ENCODE data around the gene FOXC1.

Gene FOXC1

DNA sequence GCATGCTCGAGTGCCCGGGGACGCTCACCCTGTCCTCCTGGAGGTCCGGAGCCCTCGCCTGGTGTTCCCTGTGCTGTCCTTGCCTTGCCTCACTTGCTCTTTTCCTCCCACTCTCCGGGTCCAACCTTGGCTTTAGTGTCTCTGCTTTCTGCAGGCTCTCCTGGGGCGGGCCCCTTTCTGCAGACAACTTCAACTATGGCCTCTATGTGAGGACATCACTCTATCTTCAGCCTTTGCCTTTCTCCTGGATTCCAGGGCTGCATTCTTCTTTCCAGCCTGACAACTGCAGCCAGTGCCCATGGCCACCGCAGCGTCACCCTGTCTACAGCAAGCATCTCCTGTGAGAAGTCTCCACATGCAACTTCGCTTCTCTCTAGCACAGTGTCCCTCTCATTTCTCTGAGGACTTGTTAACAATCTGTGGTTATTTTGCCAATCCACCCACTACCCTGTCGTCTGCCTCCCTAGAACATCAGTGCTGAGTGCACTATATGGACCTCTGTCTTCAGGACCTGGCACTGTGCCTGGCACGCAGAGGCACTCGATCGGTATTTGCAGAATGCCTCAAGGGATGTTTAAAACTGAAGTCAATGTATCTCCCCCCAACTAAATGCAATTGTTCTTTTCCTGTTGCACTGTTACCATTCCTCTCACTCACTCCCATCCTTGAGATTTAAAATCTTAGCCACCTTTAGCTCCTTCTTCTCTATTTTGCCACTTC lies 35.9 kb downstream of the FOXC1 start:
- DNase-seq, result no peak

DNA sequence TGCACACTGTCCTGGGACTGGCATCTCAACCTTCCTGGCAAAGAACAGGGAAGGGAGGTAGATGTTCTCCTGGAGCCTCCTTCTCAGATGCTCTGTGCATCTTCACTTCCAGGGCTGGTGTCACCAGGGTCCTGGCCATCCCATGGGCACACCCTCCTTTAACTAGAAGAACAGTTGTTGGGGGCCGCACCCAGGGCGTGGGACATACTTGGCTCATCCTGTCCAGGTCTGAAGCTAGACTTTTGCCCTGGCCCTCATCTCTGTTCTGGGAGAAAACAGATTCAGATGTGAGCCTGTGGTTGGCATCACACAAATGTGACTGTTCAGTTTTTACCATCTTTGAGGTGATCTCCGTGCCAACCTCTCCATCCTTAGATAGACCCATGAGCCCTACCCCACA lies 41.6 kb downstream of the FOXC1 start:
- no peak for DNase-seq

DNA sequence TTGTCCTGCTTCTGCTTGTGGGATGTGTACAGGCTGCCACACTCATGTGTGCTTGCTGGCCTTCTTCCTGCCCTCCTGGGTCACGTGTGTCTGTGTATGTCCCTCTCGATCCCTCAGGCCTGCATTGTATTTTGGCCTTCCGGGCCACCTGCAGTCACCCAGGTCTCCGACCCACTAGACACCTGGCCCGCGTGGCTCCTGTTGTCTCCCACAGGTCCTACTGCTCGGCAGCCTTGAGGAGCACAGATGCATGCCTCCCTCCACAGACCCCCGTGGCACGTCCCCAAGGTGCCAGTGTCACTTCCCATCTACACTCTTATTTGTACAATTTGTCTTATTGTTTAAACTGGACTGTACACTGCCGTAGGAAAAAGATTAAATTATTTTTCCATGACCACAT lies 43.1 kb downstream of the FOXC1 start:
- no peak for DNase-seq

DNA sequence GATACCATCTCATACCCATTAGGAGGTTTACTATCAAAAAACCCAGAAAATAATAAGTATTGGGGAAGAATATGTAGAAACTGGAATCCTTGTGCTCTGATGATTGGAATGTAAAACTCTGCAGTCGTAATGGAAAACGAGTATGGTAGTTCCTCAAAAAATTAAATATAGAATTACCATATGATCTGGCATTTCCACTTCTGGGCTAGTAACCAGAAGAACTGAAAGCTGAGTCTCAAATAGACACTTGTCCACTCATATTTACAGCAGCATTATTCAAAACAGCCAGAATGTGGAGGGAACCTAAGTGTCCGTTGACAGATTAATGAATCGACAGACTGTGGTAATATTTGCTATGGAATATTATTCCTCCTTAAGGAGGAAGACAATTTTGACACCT lies 44.3 kb downstream of the FOXC1 start:
- no peak for DNase-seq

DNA sequence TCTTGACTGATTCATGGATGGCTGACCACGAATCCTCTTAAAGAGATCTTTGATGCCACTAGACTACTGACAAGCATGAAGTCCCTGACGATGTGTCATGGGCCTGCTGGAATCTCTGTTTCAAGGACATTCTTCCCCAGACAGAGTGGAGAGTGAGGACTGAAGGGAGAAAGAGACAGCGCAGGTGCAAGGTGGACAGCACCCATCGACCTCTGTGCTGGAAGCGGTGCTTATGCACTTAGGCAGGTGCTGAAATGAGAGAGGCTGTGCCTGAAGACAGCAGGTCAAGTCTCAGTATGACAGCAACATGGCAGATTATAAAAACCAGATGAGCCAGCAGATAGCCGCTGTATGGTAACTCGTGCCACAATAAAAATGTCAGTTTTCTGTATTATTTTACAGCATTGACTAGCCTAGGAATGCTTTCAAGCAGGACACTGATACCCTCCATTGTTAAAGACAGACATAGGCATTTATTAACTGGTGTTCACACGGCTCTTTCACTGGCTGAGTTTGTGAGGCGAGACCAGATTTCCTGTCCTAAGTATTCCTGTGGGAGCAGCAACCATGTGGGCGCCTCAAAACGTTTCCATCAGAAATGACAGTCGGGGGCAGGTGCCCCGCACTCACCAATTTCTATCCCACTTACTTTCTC lies 47.5 kb downstream of the FOXC1 start:
- DNase-seq, result no peak

DNA sequence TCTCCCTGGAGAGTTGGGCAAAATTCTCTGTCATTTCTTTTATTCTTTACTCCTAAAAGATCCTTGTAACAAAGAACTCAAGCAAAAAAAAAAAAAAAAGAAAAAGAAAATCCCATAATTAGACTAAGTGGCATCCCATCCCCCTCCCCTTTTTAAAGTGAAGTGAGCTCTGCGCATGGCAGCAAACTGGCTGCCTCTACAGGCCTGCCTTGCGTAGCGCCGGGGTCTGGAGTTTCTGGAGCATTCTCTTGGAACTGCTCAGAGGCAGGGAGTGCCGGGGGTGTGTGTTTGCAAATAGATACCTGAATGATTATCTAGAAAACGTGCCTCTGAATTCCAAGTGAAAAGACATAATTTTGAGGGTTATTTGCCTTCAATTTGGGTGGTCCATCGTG lies 48.1 kb downstream of the FOXC1 start:
- DNase-seq, result no peak

DNA sequence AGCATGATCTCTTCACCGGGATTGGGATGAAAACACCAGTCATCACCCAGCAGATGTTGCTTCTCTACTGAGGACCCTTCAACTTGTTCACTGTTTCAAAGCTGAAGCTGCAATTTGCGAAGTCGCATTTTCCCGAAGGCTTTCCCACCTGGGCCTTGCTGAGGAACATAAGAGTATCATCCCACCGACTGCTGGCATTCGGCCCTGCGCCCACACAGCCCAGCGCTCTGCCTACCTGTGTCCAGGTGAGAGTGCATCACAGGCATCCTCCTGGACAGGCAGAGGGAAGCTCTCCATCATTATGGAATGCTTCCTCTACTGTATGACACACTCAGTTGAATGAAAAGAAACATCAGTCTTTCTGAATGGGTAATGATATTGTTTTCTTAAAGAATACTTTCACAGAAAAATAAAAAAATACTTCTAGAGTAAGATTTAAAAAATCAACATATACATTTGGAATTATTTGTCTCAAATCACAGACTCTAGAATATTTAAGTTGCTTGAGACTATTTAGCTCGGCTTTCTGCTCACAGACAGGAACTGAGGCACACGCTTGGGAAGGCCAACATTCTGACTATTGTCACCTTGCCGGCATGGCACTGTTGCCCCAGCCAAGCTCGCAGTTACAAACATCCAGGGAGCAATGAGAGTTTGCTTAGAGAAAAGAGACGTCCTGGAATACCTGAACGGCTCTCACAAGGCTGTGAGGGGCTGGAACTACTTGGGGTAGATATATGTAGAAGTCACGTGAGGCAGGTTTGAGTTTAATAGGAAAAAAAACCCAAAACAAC lies 48.7 kb downstream of the FOXC1 start:
- DNase-seq, result no peak

DNA sequence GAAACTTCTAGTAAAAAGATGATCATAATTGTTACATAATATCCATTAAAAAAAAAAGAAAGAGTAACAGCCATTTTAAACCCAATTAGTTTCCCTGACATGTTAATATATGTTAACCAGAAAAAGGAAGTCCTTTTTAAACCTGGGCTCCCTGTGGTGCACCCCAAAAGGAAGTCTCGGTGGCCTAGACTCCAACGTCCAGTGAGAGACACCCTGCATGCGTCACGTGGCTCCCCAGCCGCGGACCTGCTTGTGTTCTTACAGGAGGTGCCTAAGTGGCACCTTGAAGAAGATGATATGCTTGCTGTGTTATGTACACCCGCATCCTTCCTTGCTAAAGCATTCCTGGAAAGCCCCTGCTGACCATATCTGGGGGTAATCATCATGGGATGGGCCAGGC lies 50.1 kb downstream of the FOXC1 start:
- no peak for DNase-seq

DNA sequence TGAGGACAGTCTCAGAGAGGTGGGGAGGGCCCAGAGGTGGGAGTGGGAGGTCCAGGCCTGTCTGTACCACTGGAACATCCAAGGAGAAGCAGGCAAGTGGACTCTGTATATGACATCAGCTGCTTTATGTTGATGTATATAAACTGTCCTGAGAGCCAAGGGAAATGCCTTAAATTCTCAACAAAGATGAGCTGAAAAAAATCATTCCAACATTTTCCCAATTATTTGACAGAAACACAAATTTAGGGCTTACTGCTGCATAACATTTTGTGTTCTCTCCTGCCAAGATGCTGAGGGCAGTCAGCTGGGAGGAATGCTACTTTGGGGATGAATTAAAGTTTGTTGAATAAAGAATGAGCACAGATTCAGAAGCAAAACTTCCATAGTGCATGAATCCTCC lies 52.8 kb downstream of the FOXC1 start:
- DNase-seq, result no peak

All from stimulated activated naive CD4-positive, alpha-beta T cell treated with Interleukin-2 at 50 U/mL for 16 hours (primary cell).